HCT116 (cell line): Measurements from ENCODE around the gene TNP1.

Experiments used
- CTCF ChIP-seq, 3 experiments: fragments of 200-600 bp in 1 of 3; sonication (generic) in 1 of 3; IDR thresholded peaks in 2 of 3; conservative IDR thresholded peaks in 1 of 3; 2 replicates each; pipeline ENCODE4 v1.5.1; 2012 to 2017; ENCODE audit warnings: low read depth in 2 of 3, low read length in 2 of 3, antibody characterized with exemption in 1 of 3, borderline replicate concordance in 1 of 3, control low read depth in 1 of 3, mild to moderate bottlenecking in 1 of 3, mixed read lengths in 1 of 3, mixed run types in 1 of 3, moderate library complexity in 1 of 3; ENCODE audit not compliant: insufficient read depth in 1 of 3
- EZH2 ChIP-seq: fragments of 200-600 bp; sonication (generic); IDR thresholded peaks from 2 replicates; pipeline ENCODE4 v1.6.1; 2017; ENCODE audit warnings: antibody characterized with exemption, mixed run types
- JUND ChIP-seq: IDR thresholded peaks from 2 replicates; pipeline ENCODE4 v1.6.1; 2012
- POLR2A ChIP-seq: IDR thresholded peaks from 2 replicates; pipeline ENCODE4 v1.7.0; 2011; ENCODE audit warnings: borderline replicate concordance; ENCODE audit not compliant: insufficient read depth, insufficient read length; ENCODE audit errors: extremely low read depth
- POLR2AphosphoS5 ChIP-seq: IDR thresholded peaks from 2 replicates; pipeline ENCODE4 v1.6.1; 2011; ENCODE audit warnings: mild to moderate bottlenecking, low read depth, low read length, moderate library complexity
- RAD21 ChIP-seq: IDR thresholded peaks from 2 replicates; pipeline ENCODE4 v1.6.1; 2012; ENCODE audit warnings: low read depth, mild to moderate bottlenecking
- SIN3A ChIP-seq: IDR thresholded peaks from 2 replicates; pipeline ENCODE4 v1.6.1; 2012; ENCODE audit warnings: low read depth
- SP1 ChIP-seq: IDR thresholded peaks from 2 replicates; pipeline ENCODE4 v1.6.1; 2012; ENCODE audit warnings: low read depth
- TCF7L2 ChIP-seq: IDR thresholded peaks from 2 replicates; pipeline ENCODE4 v1.7.0; 2011; ENCODE audit warnings: borderline replicate concordance, inconsistent platforms; ENCODE audit not compliant: insufficient read depth, insufficient read length; ENCODE audit errors: extremely low read depth
- YY1 ChIP-seq: IDR thresholded peaks from 2 replicates; pipeline ENCODE4 v1.6.1; 2011; ENCODE audit warnings: low read length, low read depth, moderate library complexity, mild to moderate bottlenecking; ENCODE audit not compliant: insufficient replicate concordance; ENCODE audit errors: extremely low read depth
- TF ChIP-seq, protein P1 (sequence below): IDR thresholded peaks from 2 replicates; pipeline ENCODE4 v1.6.1; 2011; ENCODE audit warnings: mild to moderate bottlenecking, low read length, moderate library complexity; ENCODE audit not compliant: insufficient replicate concordance; ENCODE audit errors: extremely low read depth
- TF ChIP-seq, protein P2 (sequence below): IDR thresholded peaks from 2 replicates; pipeline ENCODE4 v1.6.1; 2012; ENCODE audit warnings: low read depth
- TF ChIP-seq, protein P3 (sequence below): IDR thresholded peaks from 2 replicates; pipeline ENCODE4 v1.6.1; 2012
- TF ChIP-seq, protein P4 (sequence below): IDR thresholded peaks from 2 replicates; pipeline ENCODE4 v1.6.1; 2012

DNA sequence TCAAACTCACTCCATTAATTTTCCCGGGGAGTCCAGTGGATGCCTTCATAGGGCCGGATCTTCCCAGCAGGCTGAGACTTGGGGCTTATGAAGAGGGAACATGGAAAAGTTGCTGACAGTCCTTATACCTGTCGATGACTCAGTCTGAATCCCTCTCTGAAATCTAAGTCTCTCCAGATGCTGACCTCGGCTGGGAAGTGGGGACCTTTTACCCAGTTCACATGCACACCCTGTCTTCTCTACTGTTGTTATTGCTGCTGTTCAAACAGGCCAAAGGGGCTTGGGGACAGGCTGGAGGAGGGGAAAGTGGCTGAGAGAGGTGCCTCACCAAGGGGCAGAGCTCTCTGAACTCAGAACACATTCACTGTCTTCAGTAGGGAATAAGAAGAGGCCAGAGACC is 4.1 kb upstream of the TNP1 start:
- TF ChIP-seq TCF7L2 (no peak), EZH2 (no peak), CTCF (IDR thresholded peaks at IDR 0.05 in 2 of 3, conservative IDR thresholded peaks at IDR 0.05 in 1 of 3; ENCODE audit: borderline replicate concordance in 1 of 3, insufficient read depth in 1 of 3, low read depth in 2 of 3, low read length in 2 of 3) (no peak), SP1 (no peak), POLR2AphosphoS5 (no peak), RAD21 (no peak), JUND (no peak), POLR2A (no peak), SIN3A (no peak), YY1 (no peak)
- TF ChIP-seq, protein P1, sequence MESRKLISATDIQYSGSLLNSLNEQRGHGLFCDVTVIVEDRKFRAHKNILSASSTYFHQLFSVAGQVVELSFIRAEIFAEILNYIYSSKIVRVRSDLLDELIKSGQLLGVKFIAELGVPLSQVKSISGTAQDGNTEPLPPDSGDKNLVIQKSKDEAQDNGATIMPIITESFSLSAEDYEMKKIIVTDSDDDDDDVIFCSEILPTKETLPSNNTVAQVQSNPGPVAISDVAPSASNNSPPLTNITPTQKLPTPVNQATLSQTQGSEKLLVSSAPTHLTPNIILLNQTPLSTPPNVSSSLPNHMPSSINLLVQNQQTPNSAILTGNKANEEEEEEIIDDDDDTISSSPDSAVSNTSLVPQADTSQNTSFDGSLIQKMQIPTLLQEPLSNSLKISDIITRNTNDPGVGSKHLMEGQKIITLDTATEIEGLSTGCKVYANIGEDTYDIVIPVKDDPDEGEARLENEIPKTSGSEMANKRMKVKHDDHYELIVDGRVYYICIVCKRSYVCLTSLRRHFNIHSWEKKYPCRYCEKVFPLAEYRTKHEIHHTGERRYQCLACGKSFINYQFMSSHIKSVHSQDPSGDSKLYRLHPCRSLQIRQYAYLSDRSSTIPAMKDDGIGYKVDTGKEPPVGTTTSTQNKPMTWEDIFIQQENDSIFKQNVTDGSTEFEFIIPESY = no peak
- TF ChIP-seq, protein P2, sequence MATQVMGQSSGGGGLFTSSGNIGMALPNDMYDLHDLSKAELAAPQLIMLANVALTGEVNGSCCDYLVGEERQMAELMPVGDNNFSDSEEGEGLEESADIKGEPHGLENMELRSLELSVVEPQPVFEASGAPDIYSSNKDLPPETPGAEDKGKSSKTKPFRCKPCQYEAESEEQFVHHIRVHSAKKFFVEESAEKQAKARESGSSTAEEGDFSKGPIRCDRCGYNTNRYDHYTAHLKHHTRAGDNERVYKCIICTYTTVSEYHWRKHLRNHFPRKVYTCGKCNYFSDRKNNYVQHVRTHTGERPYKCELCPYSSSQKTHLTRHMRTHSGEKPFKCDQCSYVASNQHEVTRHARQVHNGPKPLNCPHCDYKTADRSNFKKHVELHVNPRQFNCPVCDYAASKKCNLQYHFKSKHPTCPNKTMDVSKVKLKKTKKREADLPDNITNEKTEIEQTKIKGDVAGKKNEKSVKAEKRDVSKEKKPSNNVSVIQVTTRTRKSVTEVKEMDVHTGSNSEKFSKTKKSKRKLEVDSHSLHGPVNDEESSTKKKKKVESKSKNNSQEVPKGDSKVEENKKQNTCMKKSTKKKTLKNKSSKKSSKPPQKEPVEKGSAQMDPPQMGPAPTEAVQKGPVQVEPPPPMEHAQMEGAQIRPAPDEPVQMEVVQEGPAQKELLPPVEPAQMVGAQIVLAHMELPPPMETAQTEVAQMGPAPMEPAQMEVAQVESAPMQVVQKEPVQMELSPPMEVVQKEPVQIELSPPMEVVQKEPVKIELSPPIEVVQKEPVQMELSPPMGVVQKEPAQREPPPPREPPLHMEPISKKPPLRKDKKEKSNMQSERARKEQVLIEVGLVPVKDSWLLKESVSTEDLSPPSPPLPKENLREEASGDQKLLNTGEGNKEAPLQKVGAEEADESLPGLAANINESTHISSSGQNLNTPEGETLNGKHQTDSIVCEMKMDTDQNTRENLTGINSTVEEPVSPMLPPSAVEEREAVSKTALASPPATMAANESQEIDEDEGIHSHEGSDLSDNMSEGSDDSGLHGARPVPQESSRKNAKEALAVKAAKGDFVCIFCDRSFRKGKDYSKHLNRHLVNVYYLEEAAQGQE = no peak
- TF ChIP-seq, protein P3, sequence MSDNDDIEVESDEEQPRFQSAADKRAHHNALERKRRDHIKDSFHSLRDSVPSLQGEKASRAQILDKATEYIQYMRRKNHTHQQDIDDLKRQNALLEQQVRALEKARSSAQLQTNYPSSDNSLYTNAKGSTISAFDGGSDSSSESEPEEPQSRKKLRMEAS = no peak
- TF ChIP-seq, protein P4, sequence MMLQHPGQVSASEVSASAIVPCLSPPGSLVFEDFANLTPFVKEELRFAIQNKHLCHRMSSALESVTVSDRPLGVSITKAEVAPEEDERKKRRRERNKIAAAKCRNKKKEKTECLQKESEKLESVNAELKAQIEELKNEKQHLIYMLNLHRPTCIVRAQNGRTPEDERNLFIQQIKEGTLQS = no peak
